HG03575 (cell line): ENCODE results near the gene ANKLE2.
"Not testable (repeated sequence)": the region's sequence is repeated elsewhere in the genome, so short reads cannot be mapped to it uniquely, and the experiment has no call there.

ENCODE experiments used
- ATAC-seq: cut with Tn5 transposase; IDR thresholded peaks from one replicate; pipeline ENCODE4 v1.9.1; 2021; ENCODE audit not compliant: unreplicated experiment, insufficient number of reproducible peaks, low FRiP score; ENCODE audit errors: extremely low read depth

The ANKLE2 gene

GRCh38 chr12:132754160-132754932, 7.3 kb downstream of the ANKLE2 start:
- no peak for ATAC-seq

- not testable (repeated sequence) for ATAC-seq
These were observed 8.0 kb downstream of the ANKLE2 start for GRCh38 chr12:132753670-132754069.

GRCh38 chr12:132748319-132748718, 13.3 kb downstream of the ANKLE2 start:
- ATAC-seq = no peak

GRCh38 chr12:132747896-132748295, 13.7 kb downstream of the ANKLE2 start:
- no peak for ATAC-seq

- no peak for ATAC-seq
These were observed 14.2 kb downstream of the ANKLE2 start for GRCh38 chr12:132747395-132747794.

- no peak for ATAC-seq
These were observed 15.0 kb downstream of the ANKLE2 start for GRCh38 chr12:132746613-132747012.

- ATAC-seq = no peak
These were observed 17.8 kb downstream of the ANKLE2 start for GRCh38 chr12:132743831-132744230.

GRCh38 chr12:132741620-132742019, 20.0 kb downstream of the ANKLE2 start:
- no peak for ATAC-seq

GRCh38 chr12:132740652-132741051, 21.0 kb downstream of the ANKLE2 start:
- ATAC-seq = no peak

GRCh38 chr12:132740313-132740646, 21.4 kb downstream of the ANKLE2 start:
- ATAC-seq = no peak

- ATAC-seq = no peak
These were observed 21.9 kb downstream of the ANKLE2 start for GRCh38 chr12:132739600-132740312.

- no peak for ATAC-seq
These were observed 24.7 kb downstream of the ANKLE2 start for GRCh38 chr12:132736913-132737312.

GRCh38 chr12:132736378-132736777, 25.3 kb downstream of the ANKLE2 start:
- ATAC-seq = no peak

- no peak for ATAC-seq
These were observed 26.1 kb downstream of the ANKLE2 start for GRCh38 chr12:132735496-132735895.

- no peak for ATAC-seq
These were observed 27.4 kb downstream of the ANKLE2 start for GRCh38 chr12:132734206-132734605.

- no peak for ATAC-seq
These were observed 30.1 kb downstream of the ANKLE2 start for GRCh38 chr12:132731574-132731973.

GRCh38 chr12:132730353-132730752, 31.3 kb downstream of the ANKLE2 start:
- ATAC-seq = no peak

- ATAC-seq = no peak
These were observed 31.9 kb downstream of the ANKLE2 start for GRCh38 chr12:132729541-132730320.

GRCh38 chr12:132728502-132728901, 33.1 kb downstream of the ANKLE2 start:
- ATAC-seq = no peak
